H1 (cell line): ENCODE results near the gene HS1BP3. TPM values are rescaled to one million over a fixed set of nuclear protein-coding genes. Genes with fewer than 3 reads are reported as not detected.

Source experiments
- ASH2L ChIP-seq: fragments of 200-600, 300-600 bp; sonication (generic); IDR thresholded peaks from one replicate; pipeline ENCODE4 v1.7.1; 2017; ENCODE audit warnings: low read length
- CREB1 ChIP-seq: IDR thresholded peaks from 2 replicates; pipeline ENCODE4 v1.6.1; 2012; ENCODE audit warnings: inconsistent platforms
- CTCF ChIP-seq, 3 experiments: IDR thresholded peaks; 1 replicate in 2 of 3; 2 replicates in 1 of 3; pipeline versions ENCODE4 v1.5.1 to v1.6.1; 2011; ENCODE audit warnings: low read length in 3 of 3, mild to moderate bottlenecking in 3 of 3, inconsistent platforms in 2 of 3, low read depth in 1 of 3, moderate library complexity in 1 of 3; ENCODE audit not compliant: insufficient read depth in 1 of 3; ENCODE audit errors: control extremely low read depth in 1 of 3
- EP300 ChIP-seq, 2 experiments: IDR thresholded peaks; 1 replicate in 1 of 2; 2 replicates in 1 of 2; pipeline ENCODE4 v1.6.1; 2011 to 2012; ENCODE audit warnings: low read depth in 2 of 2, low read length in 2 of 2, mild to moderate bottlenecking in 2 of 2, borderline replicate concordance in 1 of 2, inconsistent platforms in 1 of 2, moderate library complexity in 1 of 2
- EZH2 ChIP-seq: fragments of 200-600 bp; sonication (generic); IDR thresholded peaks from 2 replicates; pipeline ENCODE4 v1.7.1; 2012; ENCODE audit warnings: low read depth, mild to moderate bottlenecking, moderate library complexity, low read length, inconsistent platforms; ENCODE audit not compliant: severe bottlenecking
- GABPA ChIP-seq: IDR thresholded peaks from 2 replicates; pipeline ENCODE4 v1.6.1; 2011; ENCODE audit warnings: mild to moderate bottlenecking, low read length, moderate library complexity, borderline replicate concordance; ENCODE audit not compliant: insufficient read depth
- KDM1A ChIP-seq: fragments of 200-600, 300-600 bp; sonication (generic); IDR thresholded peaks from 2 replicates; pipeline ENCODE4 v1.7.1; 2016; ENCODE audit warnings: mild to moderate bottlenecking, low read length, borderline replicate concordance
- POLR2A ChIP-seq, 2 experiments: IDR thresholded peaks; 1 replicate in 1 of 2; 2 replicates in 1 of 2; pipeline ENCODE4 v1.6.1; 2011; ENCODE audit warnings: low read depth in 2 of 2, low read length in 2 of 2, mild to moderate bottlenecking in 2 of 2; ENCODE audit errors: control extremely low read depth in 1 of 2
- RAD21 ChIP-seq, 2 experiments: IDR thresholded peaks in 1 of 2; conservative IDR thresholded peaks in 1 of 2; 2 replicates each; pipeline ENCODE4 v1.6.1; 2011; ENCODE audit warnings: low read depth in 2 of 2, low read length in 2 of 2, improper control_type of control experiment in 1 of 2, inconsistent platforms in 1 of 2, mild to moderate bottlenecking in 1 of 2, moderate library complexity in 1 of 2
- SIN3A ChIP-seq, 2 experiments: IDR thresholded peaks in 1 of 2; conservative IDR thresholded peaks in 1 of 2; 2 replicates each; pipeline ENCODE4 v1.6.1; 2011 to 2012; ENCODE audit warnings: low read length in 2 of 2, improper control_type of control experiment in 1 of 2, low read depth in 1 of 2, mild to moderate bottlenecking in 1 of 2
- SUZ12 ChIP-seq: fragments of 200-600 bp; sonication (generic); IDR thresholded peaks from 2 replicates; pipeline ENCODE4 v1.6.1; 2012; ENCODE audit warnings: mild to moderate bottlenecking, inconsistent platforms, low read length, moderate library complexity, mixed read lengths
- TAF7 ChIP-seq: optimal IDR thresholded peaks from 2 replicates; pipeline ENCODE3; 2011; ENCODE audit warnings: low read depth, mild to moderate bottlenecking, inconsistent platforms, low read length, moderate library complexity, borderline replicate concordance
- TBP ChIP-seq: IDR thresholded peaks from 2 replicates; pipeline ENCODE4 v1.6.1; 2011; ENCODE audit warnings: low read depth, low read length, improper control_type of control experiment
- TCF12 ChIP-seq: IDR thresholded peaks from 2 replicates; pipeline ENCODE4 v1.6.1; 2011; ENCODE audit warnings: low read depth, mild to moderate bottlenecking, low read length
- USF2 ChIP-seq: IDR thresholded peaks from 2 replicates; pipeline ENCODE4 v1.6.1; 2011; ENCODE audit warnings: low read length, improper control_type of control experiment
- ZNF274 ChIP-seq: IDR thresholded peaks from 2 replicates; pipeline ENCODE4 v1.7.0; 2012; ENCODE audit warnings: low read length, borderline replicate concordance; ENCODE audit errors: extremely low read depth
- polyA plus RNA-seq, 7 experiments: library from polyadenylated mRNA; depleted of rRNA in 3 of 7; stranded (reverse) in 5 of 7; unstranded in 2 of 7; fragments of >200 nt in 5 of 7; fragments of 200-250 nt in 2 of 7; gene quantifications; 1 replicate in 5 of 7; 2 replicates in 1 of 7; 4 replicates in 1 of 7; pipeline versions ENCODE4 v1.2.1 to v1.2.3, GENCODE V29; 2011 to 2013; ENCODE audit warnings: missing spikeins in 2 of 7, mixed read lengths in 2 of 7
- total RNA-seq: library from RNA; stranded (reverse); fragmentation: NEBNext Ultra II Directional; extraction: Animal tissue kit (Norgen Biotek cat#: 25700); gene quantifications from 2 replicates; pipeline ENCODE4 v1.2.1, GENCODE V29; 2021
- TF ChIP-seq, protein P1 (sequence below): IDR thresholded peaks from 2 replicates; pipeline ENCODE4 v1.6.1; 2012; ENCODE audit warnings: inconsistent platforms

HS1BP3 gene
- total and polyA plus RNA-seq, 2 of the 8 experiments (the other 6 are each of a cell fraction or from before 2014, with no cell fraction given), result 11.1 to 11.3 TPM

DNA sequence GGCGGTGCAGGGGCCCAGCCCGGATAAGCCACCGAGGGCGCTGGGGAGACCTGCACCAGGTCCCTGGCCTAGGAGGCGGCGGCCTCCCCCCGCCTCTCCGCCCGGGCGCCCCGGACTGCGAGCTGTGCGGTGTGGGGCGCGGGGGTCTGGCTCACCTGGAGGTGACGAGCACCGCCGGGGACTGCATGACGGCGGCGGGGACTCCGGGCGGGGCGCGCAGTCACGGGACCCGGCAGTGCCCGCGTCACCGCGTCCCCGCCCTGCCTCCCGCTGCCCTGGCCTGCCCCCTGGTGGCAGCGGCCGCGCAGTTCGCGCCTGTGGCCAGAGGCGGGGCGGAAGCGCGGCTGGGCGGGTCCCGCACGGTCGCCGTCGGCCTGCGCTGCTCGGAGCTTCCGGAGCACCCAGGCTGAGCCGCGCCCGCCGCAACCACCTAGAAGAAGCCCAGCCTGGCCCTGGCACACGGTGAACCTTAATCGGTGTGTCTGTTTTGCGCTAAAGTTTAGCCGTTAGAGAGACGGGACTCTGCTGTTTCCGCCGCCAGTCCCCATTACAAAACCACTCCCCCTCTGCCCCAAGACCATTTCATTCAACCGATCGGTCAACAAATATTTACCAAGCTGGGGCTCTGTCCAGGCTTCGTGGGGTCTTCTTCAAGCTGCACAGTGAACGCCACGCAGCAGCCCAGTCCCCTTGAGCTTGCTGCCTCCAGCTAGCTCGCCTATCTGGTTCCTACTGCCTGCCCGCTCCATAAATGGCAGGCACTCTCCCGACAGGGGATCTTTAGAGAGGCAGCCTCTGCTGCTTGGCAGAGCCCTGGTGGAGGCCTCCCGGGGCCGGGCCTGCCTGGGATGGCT lies at the start of gene HS1BP3 (continued):
- TF ChIP-seq EZH2 (peak; percentile 25), SUZ12 (no peak), USF2 (peak; percentile 73), CREB1 (peak; percentile 89), POLR2A (IDR thresholded peaks at IDR 0.05; ENCODE audit: control extremely low read depth in 1 of 2, low read depth in 2 of 2, low read length in 2 of 2) (peak in 1 of 2 experiments; percentile 74; a peak in 2 of 3 replicates), TCF12 (no peak), SIN3A (conservative IDR thresholded peaks at IDR 0.05 in 1 of 2, IDR thresholded peaks at IDR 0.05 in 1 of 2; ENCODE audit: low read depth in 1 of 2, low read length in 2 of 2) (0 out of 4 replicates have a peak, but pooled peaks of 1 of the 2 experiments have one; percentile 0), TBP (peak; percentile 39; the same call in 1 of the 2 replicates), TAF7 (peak; percentile 25), CTCF (IDR thresholded peaks at IDR 0.05; ENCODE audit: control extremely low read depth in 1 of 3, insufficient read depth in 1 of 3, low read depth in 1 of 3, low read length in 3 of 3) (peak in 2 of 3 experiments; percentile 87 to 92; a peak in 3 of 4 replicates), ASH2L (peak; percentile 89), GABPA (no peak), EP300 (IDR thresholded peaks at IDR 0.05; ENCODE audit: borderline replicate concordance in 1 of 2, low read depth in 2 of 2, low read length in 2 of 2) (peak in 1 of 2 experiments; percentile 60; a peak in 1 of 3 replicates), RAD21 (IDR thresholded peaks at IDR 0.05 in 1 of 2, conservative IDR thresholded peaks at IDR 0.05 in 1 of 2; ENCODE audit: low read depth in 2 of 2, low read length in 2 of 2) (peak; percentile 49 to 76), KDM1A (0 out of 2 replicates have a peak, but pooled peaks have one; percentile 26), ZNF274 (no peak)
- TF ChIP-seq, protein P1, sequence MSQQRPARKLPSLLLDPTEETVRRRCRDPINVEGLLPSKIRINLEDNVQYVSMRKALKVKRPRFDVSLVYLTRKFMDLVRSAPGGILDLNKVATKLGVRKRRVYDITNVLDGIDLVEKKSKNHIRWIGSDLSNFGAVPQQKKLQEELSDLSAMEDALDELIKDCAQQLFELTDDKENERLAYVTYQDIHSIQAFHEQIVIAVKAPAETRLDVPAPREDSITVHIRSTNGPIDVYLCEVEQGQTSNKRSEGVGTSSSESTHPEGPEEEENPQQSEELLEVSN, result no peak; the same call in 1 of the 2 replicates
